ENCODE measurements around the gene TSHZ2. TPM values are rescaled to one million over a fixed set of nuclear protein-coding genes. Genes with fewer than 3 reads are reported as not detected.

TSHZ2 gene
- total and polyA plus RNA-seq, 9 of the 15 experiments (the other 6 are each of a cell fraction or from before 2014, with no cell fraction given) = 0.03 to 0.20 (median 0.05) TPM; not detected in 4

DNA sequence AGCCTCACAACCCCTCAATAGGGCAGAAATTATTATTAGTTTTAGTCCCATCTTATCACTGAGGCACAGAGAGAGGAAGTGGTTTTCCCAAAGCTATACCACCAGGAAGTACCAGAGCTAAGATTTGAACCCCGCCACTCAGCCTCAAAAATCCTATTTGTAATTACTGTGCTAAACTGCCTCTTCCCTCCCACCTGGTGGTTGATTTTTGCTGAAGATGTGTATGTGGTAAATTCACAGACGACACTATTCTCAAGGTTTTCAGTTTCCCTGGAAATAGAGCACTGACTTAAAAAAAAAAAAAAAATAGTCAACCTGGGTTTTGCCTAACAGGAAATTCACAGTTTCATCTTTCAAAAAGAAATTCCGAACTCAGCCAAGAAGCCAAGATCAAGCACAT is 57.9 kb downstream of the TSHZ2 start:
- Histone ChIP-seq H3K27ac (ENCODE audit: extremely low read depth, low read depth, low read length) (no peak overlapping the region), H3K27me3 (ENCODE audit: control insufficient read depth in 2 of 2, insufficient read depth in 2 of 2, low read length in 2 of 2) (no peaks in the 10 kb centered on the region; a peak in 2 of 5 replicates), H3K4me2 (ENCODE audit: insufficient read depth, low read length) (no peak overlapping the region), H3K4me3 (no peak overlapping the region), H2AFZ (ENCODE audit: low read depth, low read length) (no peak overlapping the region), H3K9me3 (replicated peaks; ENCODE audit: control insufficient read depth, insufficient read depth, low read depth, low read length) (no peaks in the 10 kb centered on the region), H3K9ac (ENCODE audit: insufficient read depth in 1 of 2, low read depth in 2 of 2, low read length in 2 of 2) (no peak overlapping the region), H3K79me2 (ENCODE audit: control insufficient read depth, insufficient read depth, low read length) (no peaks in the 10 kb centered on the region), H3K4me1 (replicated peaks in 1 of 2; ENCODE audit: control insufficient read depth in 2 of 2, insufficient read depth in 2 of 2, low read length in 2 of 2) (no peaks in the 10 kb centered on the region), H3K9me1 (ENCODE audit: control insufficient read depth, insufficient read depth, low read length) (no peaks in the 10 kb centered on the region), H3K36me3 (ENCODE audit: control insufficient read depth, insufficient read depth, low read length) (no peaks in the 10 kb centered on the region), H4K20me1 (replicated peaks; ENCODE audit: control insufficient read depth, insufficient read depth, low read length) (no peaks in the 10 kb centered on the region)
- WGBS (ENCODE audit: insufficient coverage, low coverage, missing lambda C conversion rate) = 0% methylated on average over 3 of the region's 3 CpGs
- FAIRE-seq (no peak), DNase-seq (ENCODE audit: extremely low read depth in 1 of 4, low spot score in 3 of 4) (no peak), ATAC-seq (no peak)
- no TSS peak for BruUV-seq (replicated peaks)
- no peak for TF ChIP-seq HOXB6 (CRISPR knock-in tag; IDR thresholded peaks at IDR 0.05; ENCODE audit: borderline replicate concordance)
- TF ChIP-seq ZNF780A (CRISPR knock-in tag; IDR thresholded peaks at IDR 0.05) = no peak
- no peak for TF ChIP-seq ARNT (IDR thresholded peaks at IDR 0.05)
- TF ChIP-seq, protein P1, sequence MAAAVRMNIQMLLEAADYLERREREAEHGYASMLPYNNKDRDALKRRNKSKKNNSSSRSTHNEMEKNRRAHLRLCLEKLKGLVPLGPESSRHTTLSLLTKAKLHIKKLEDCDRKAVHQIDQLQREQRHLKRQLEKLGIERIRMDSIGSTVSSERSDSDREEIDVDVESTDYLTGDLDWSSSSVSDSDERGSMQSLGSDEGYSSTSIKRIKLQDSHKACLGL (CRISPR knock-in tag; IDR thresholded peaks at IDR 0.05; ENCODE audit: borderline replicate concordance, poor library complexity, severe bottlenecking) = no peak
- TF ChIP-seq RCOR1 (IDR thresholded peaks at IDR 0.05; ENCODE audit: borderline replicate concordance in 1 of 2, low read depth in 2 of 2, low read length in 2 of 2) = no peak
- TF ChIP-seq ZNF644 (tag; IDR thresholded peaks at IDR 0.05; ENCODE audit: low read depth) = no peak
- TF ChIP-seq ZNF696 (CRISPR knock-in tag; conservative IDR thresholded peaks at IDR 0.05) = no peak
- no peak for TF ChIP-seq SNIP1 (IDR thresholded peaks at IDR 0.05; ENCODE audit: low read depth)
- no peak for TF ChIP-seq EWSR1 (IDR thresholded peaks at IDR 0.05; ENCODE audit: borderline replicate concordance, low read depth, partially characterized antibody)
- no peak for TF ChIP-seq ZNF143 (CRISPR knock-in tag; IDR thresholded peaks at IDR 0.05)
- TF ChIP-seq CBX3 (IDR thresholded peaks at IDR 0.05; ENCODE audit: borderline replicate concordance in 1 of 2, low read length in 2 of 2) = no peak
- TF ChIP-seq TGIF2 (CRISPR knock-in tag; IDR thresholded peaks at IDR 0.05) = no peak
- TF ChIP-seq NCOA6 (IDR thresholded peaks at IDR 0.05) = no peak
- no peak for TF ChIP-seq ZNF354B (CRISPR knock-in tag; IDR thresholded peaks at IDR 0.05)
- TF ChIP-seq, protein P2, sequence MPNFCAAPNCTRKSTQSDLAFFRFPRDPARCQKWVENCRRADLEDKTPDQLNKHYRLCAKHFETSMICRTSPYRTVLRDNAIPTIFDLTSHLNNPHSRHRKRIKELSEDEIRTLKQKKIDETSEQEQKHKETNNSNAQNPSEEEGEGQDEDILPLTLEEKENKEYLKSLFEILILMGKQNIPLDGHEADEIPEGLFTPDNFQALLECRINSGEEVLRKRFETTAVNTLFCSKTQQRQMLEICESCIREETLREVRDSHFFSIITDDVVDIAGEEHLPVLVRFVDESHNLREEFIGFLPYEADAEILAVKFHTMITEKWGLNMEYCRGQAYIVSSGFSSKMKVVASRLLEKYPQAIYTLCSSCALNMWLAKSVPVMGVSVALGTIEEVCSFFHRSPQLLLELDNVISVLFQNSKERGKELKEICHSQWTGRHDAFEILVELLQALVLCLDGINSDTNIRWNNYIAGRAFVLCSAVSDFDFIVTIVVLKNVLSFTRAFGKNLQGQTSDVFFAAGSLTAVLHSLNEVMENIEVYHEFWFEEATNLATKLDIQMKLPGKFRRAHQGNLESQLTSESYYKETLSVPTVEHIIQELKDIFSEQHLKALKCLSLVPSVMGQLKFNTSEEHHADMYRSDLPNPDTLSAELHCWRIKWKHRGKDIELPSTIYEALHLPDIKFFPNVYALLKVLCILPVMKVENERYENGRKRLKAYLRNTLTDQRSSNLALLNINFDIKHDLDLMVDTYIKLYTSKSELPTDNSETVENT (CRISPR knock-in tag; IDR thresholded peaks at IDR 0.05) = no peak
- no peak for TF ChIP-seq ZNF197 (CRISPR knock-in tag; IDR thresholded peaks at IDR 0.05; ENCODE audit: low read depth)
- no peak for TF ChIP-seq SETDB1 (IDR thresholded peaks at IDR 0.05; ENCODE audit: low read length)
- ChIA-PET POLR2A (interaction anchor here (0.6 to 1.7 kb wide), 2 partner anchors 9 to 10 kb away, joined by 3 to 6 read pairs; no protein-coding TSS in a partner anchor), CTCF (ENCODE audit: low intra/inter-chr PET ratio) (no interaction called here)
- intact Hi-C loops (cut with micrococcal nuclease) = no loop called here
- in situ Hi-C loops (cut with MboI) = no loop called here
